Liver (tissue), 9 donors: ENCODE measurements around the gene MON1B. TPM values are rescaled to one million over a fixed set of nuclear protein-coding genes. Genes with fewer than 3 reads are reported as not detected.

Experiments used
- DNase-seq: peaks from one replicate; pipeline ENCODE4 v3.0.0-alpha.2; 2017; ENCODE audit warnings: low spot score
- H3K27ac ChIP-seq, 2 donors: one replicate each; pipeline ENCODE4 v1.7.0; 2013; ENCODE audit warnings: inconsistent platforms in 2 of 2, low read length in 2 of 2, control low read depth in 1 of 2, low read depth in 1 of 2, mild to moderate bottlenecking in 1 of 2
- H3K27me3 ChIP-seq, 4 donors: one replicate each; pipeline versions ENCODE4 v1.6.1 to v1.7.0; 2013; ENCODE audit warnings: low read length in 3 of 4, inconsistent platforms in 1 of 4, mild to moderate bottlenecking in 1 of 4, moderate library complexity in 1 of 4; ENCODE audit not compliant: control insufficient read depth in 4 of 4, insufficient read depth in 4 of 4
- H3K36me3 ChIP-seq, 4 donors: one replicate each; pipeline versions ENCODE4 v1.6.1 to v1.7.0; 2013; ENCODE audit warnings: low read length in 3 of 4, mild to moderate bottlenecking in 3 of 4, low read depth in 1 of 4, moderate library complexity in 1 of 4; ENCODE audit not compliant: control insufficient read depth in 4 of 4, insufficient read depth in 3 of 4
- H3K4me1 ChIP-seq, 4 donors: one replicate each; pipeline versions ENCODE4 v1.6.1 to v1.7.0; 2013; ENCODE audit warnings: low read length in 3 of 4, mild to moderate bottlenecking in 3 of 4, moderate library complexity in 1 of 4; ENCODE audit not compliant: control insufficient read depth in 4 of 4, insufficient read depth in 4 of 4
- H3K4me3 ChIP-seq, 3 donors: one replicate each; pipeline versions ENCODE4 v1.6.1 to v1.7.0; 2013; ENCODE audit warnings: low read length in 3 of 3, control low read depth in 1 of 3, low read depth in 1 of 3, mild to moderate bottlenecking in 1 of 3
- H3K9ac ChIP-seq, 2 donors: one replicate each; pipeline ENCODE4 v1.7.0; 2013; ENCODE audit warnings: low read length in 2 of 2, mild to moderate bottlenecking in 2 of 2, moderate library complexity in 2 of 2, control low read depth in 1 of 2, low read depth in 1 of 2
- H3K9me3 ChIP-seq, 4 donors: one replicate each; pipeline versions ENCODE4 v1.6.1 to v1.7.0; 2013; ENCODE audit warnings: low read length in 3 of 4; ENCODE audit not compliant: control insufficient read depth in 4 of 4
- CTCF ChIP-seq: fragments of 150-350 bp; IDR thresholded peaks from 2 replicates; pipeline ENCODE4 v1.5.1; 2017; ENCODE audit warnings: improper control_type of control experiment, low read depth, low read length; ENCODE audit not compliant: missing input control
- EGR1 ChIP-seq, 2 donors: IDR thresholded peaks; 2 replicates each; pipeline ENCODE4 v1.6.1; 2016 to 2018; ENCODE audit warnings: antibody characterized with exemption in 2 of 2, low read depth in 2 of 2
- FOXA1 ChIP-seq: IDR thresholded peaks from 2 replicates; pipeline ENCODE4 v1.6.1; 2016; ENCODE audit warnings: antibody characterized with exemption
- FOXA2 ChIP-seq: IDR thresholded peaks from 2 replicates; pipeline ENCODE4 v1.6.1; 2016; ENCODE audit warnings: antibody characterized with exemption
- GABPA ChIP-seq, 2 donors: IDR thresholded peaks in 1 of 2; conservative IDR thresholded peaks in 1 of 2; 2 replicates each; pipeline ENCODE4 v1.6.1; 2016; ENCODE audit warnings: antibody characterized with exemption in 2 of 2, mild to moderate bottlenecking in 1 of 2, moderate library complexity in 1 of 2
- HNF4A ChIP-seq, 2 donors: conservative IDR thresholded peaks; 2 replicates each; pipeline ENCODE4 v1.6.1; 2016; ENCODE audit warnings: antibody characterized with exemption in 2 of 2, mild to moderate bottlenecking in 2 of 2
- HNF4G ChIP-seq: IDR thresholded peaks from 2 replicates; pipeline ENCODE4 v1.6.1; 2016; ENCODE audit warnings: antibody characterized with exemption
- MAX ChIP-seq: IDR thresholded peaks from 2 replicates; pipeline ENCODE4 v1.6.1; 2016; ENCODE audit warnings: antibody characterized with exemption
- NR2F2 ChIP-seq: IDR thresholded peaks from 2 replicates; pipeline ENCODE4 v1.6.1; 2016; ENCODE audit warnings: antibody characterized with exemption
- REST ChIP-seq: IDR thresholded peaks from 2 replicates; pipeline ENCODE4 v1.6.1; 2016; ENCODE audit warnings: antibody characterized with exemption, mild to moderate bottlenecking
- SP1 ChIP-seq: IDR thresholded peaks from 2 replicates; pipeline ENCODE4 v1.6.1; 2018; ENCODE audit warnings: antibody characterized with exemption, mild to moderate bottlenecking
- TAF1 ChIP-seq: conservative IDR thresholded peaks from 2 replicates; pipeline ENCODE4 v1.6.1; 2016; ENCODE audit warnings: antibody characterized with exemption, mild to moderate bottlenecking
- YY1 ChIP-seq: IDR thresholded peaks from 2 replicates; pipeline ENCODE4 v1.6.1; 2016; ENCODE audit warnings: antibody characterized with exemption, mild to moderate bottlenecking
- WGBS: extraction: QIAGEN DNeasy Blood & Tissue Kit; methylation state at CpG from one replicate; pipeline ENCODE4 v1.1.7; 2013; 5-methylcytosine and 5-hydroxymethylcytosine counted together
- polyA plus RNA-seq, 2 donors: library from polyadenylated mRNA; stranded (reverse) in 1 of 2; unstranded in 1 of 2; fragments of 200-250 nt in 1 of 2; fragments of >200 nt in 1 of 2; fragmentation: Nextera tagmentation in 1 of 2; extraction: Ambion mirVana in 1 of 2; gene quantifications; one replicate each; pipeline versions ENCODE4 v1.2.1 to v1.2.3, GENCODE V29; 2013 to 2015
- total RNA-seq, 2 donors: library from RNA; depleted of rRNA; stranded (reverse); fragments of >200 nt; gene quantifications; one replicate each; pipeline ENCODE4 v1.2.3, GENCODE V29; 2014
- donor health status: healthy.
- donor health status: healthy.
- donor health status: healthy.
- donor health status: healthy.
- donor health status: healthy.

The MON1B gene
- total and polyA plus RNA-seq, 4 donors = 7.1 to 23.5 (median 12.4) TPM

GRCh38 chr16:77231047-77231446 lies 40.1 kb downstream of the MON1B start:
- TF ChIP-seq YY1 (no peak), HNF4A (conservative IDR thresholded peaks at IDR 0.05) (no peak), FOXA1 (no peak), NR2F2 (no peak), SP1 (no peak), GABPA (IDR thresholded peaks at IDR 0.05 in 1 of 2, conservative IDR thresholded peaks at IDR 0.05 in 1 of 2) (no peak), TAF1 (no peak), FOXA2 (no peak), HNF4G (no peak), EGR1 (IDR thresholded peaks at IDR 0.05; ENCODE audit: low read depth in 2 of 2) (no peak), REST (no peak), MAX (no peak)
- WGBS = 76% methylated on average over 3 of the region's 3 CpGs
- H3K9ac ChIP-seq = no peak overlapping the region

GRCh38 chr16:77233799-77234519 lies 43.0 kb downstream of the MON1B start:
- DNase-seq = no peak
- 65% methylated on average over 9 of the region's 9 CpGs for WGBS
- no peak overlapping the region for H3K4me3 ChIP-seq

More at GRCh38 chr16:77231047-77231446, 40.1 kb downstream of the MON1B start:
- no peak for DNase-seq
- no peaks in the 10 kb centered on the region for H3K36me3 ChIP-seq
- peaks cover 0 to 2% (median 0%) of the 10 kb centered on the region in 4 donors for H3K4me1 ChIP-seq
- no peaks in the 10 kb centered on the region for H3K9me3 ChIP-seq
- H3K27me3 ChIP-seq = peaks cover 0 to 3% (median 0%) of the 10 kb centered on the region in 4 donors
- no peak overlapping the region for H3K4me3 ChIP-seq
- H3K27ac ChIP-seq = no peak overlapping the region

More at GRCh38 chr16:77233799-77234519, 43.0 kb downstream of the MON1B start:
- TF ChIP-seq FOXA1 (no peak), CTCF (no peak)
- Histone ChIP-seq H3K9ac (no peak overlapping the region), H3K27me3 (peaks cover 0 to 3% (median 0%) of the 10 kb centered on the region in 4 donors), H3K9me3 (no peaks in the 10 kb centered on the region), H3K36me3 (no peaks in the 10 kb centered on the region), H3K4me1 (peaks cover 0 to 3% (median 2%) of the 10 kb centered on the region in 4 donors), H3K27ac (no peak overlapping the region)
